Tibial nerve (tissue), 4 donors: ENCODE measurements around the gene WDR82. TPM values are rescaled to one million over a fixed set of nuclear protein-coding genes. Genes with fewer than 3 reads are reported as not detected.
A peak's percentile ranks its signal among the peaks of the same experiment; 100 is the strongest.

Experiments used
- DNase-seq, 2 donors: peaks; one replicate each; pipeline ENCODE4 v3.0.0-alpha.2; 2019; ENCODE audit warnings: low spot score in 2 of 2
- H3K27ac ChIP-seq, 4 donors: fragments of 200-600 bp; sonication (generic) in 3 of 4; one replicate each; pipeline ENCODE4 v1.5.1; 2017 to 2019; ENCODE audit warnings: mild to moderate bottlenecking in 1 of 4
- H3K27me3 ChIP-seq, 2 donors: fragments of 200-600 bp; sonication (generic) in 1 of 2; one replicate each; pipeline versions ENCODE4 v1.5.1 to v1.6.0; 2017 to 2019
- H3K36me3 ChIP-seq, 3 donors: fragments of 200-600 bp; sonication (generic); one replicate each; pipeline ENCODE4 v1.5.1; 2018 to 2019
- H3K4me1 ChIP-seq, 4 donors: fragments of 200-600 bp; sonication (generic) in 3 of 4; one replicate each; pipeline ENCODE4 v1.5.1; 2017 to 2019
- H3K4me3 ChIP-seq, 4 donors: fragments of 200-600 bp; sonication (generic) in 3 of 4; one replicate each; pipeline ENCODE4 v1.5.1; 2017 to 2019; ENCODE audit warnings: mild to moderate bottlenecking in 1 of 4, moderate library complexity in 1 of 4
- H3K9me3 ChIP-seq, 4 donors: fragments of 200-600 bp; sonication (generic) in 3 of 4; one replicate each; pipeline ENCODE4 v1.5.1; 2017 to 2019
- EP300 ChIP-seq, 2 donors: sonication (generic); formaldehyde crosslinking; IDR thresholded peaks; one replicate each; pipeline ENCODE4 v1.6.1; 2017; ENCODE audit warnings: antibody characterized with exemption in 2 of 2, mild to moderate bottlenecking in 1 of 2
- POLR2A ChIP-seq, 2 donors: fragments of 450-650 bp; IDR thresholded peaks; one replicate each; pipeline ENCODE4 v1.6.1; 2017; ENCODE audit warnings: antibody characterized with exemption in 2 of 2, mild to moderate bottlenecking in 2 of 2, moderate library complexity in 2 of 2
- WGBS, 2 donors: methylation state at CpG; one replicate each; pipeline ENCODE4 v1.1.5; 2018; 5-methylcytosine and 5-hydroxymethylcytosine counted together
- total RNA-seq, 4 donors: library from RNA; depleted of rRNA; stranded (reverse); fragments of >200 nt; gene quantifications; one replicate each; pipeline ENCODE4 v1.1.0, GENCODE V29; 2016
- TF ChIP-seq, protein P1 (sequence below), 5 experiments: fragments of 200-600 bp in 3 of 5; fragments of 450-650 bp in 2 of 5; sonication (generic) in 3 of 5; IDR thresholded peaks; one replicate each; pipeline ENCODE4 v1.5.1; 2016 to 2019; ENCODE audit warnings: antibody characterized with exemption in 5 of 5, mild to moderate bottlenecking in 3 of 5, moderate library complexity in 2 of 5

Gene WDR82
- total RNA-seq, 4 donors from 2014 or later: 42.1 to 52.9 (median 48.6) TPM

GRCh38 chr3:52227117-52227516, 51.3 kb downstream of the WDR82 start:
- Histone ChIP-seq H3K36me3 (peaks cover 0 to 57% (median 25%) of the 10 kb centered on the region in 3 donors), H3K4me1 (peaks cover 0 to 9% (median 3%) of the 10 kb centered on the region in 4 donors), H3K27me3 (no peaks in the 10 kb centered on the region), H3K4me3 (no peak overlapping the region), H3K27ac (peak overlapping the region in 1 of 4 donors; percentile 62), H3K9me3 (no peaks in the 10 kb centered on the region)
- TF ChIP-seq, protein P1, sequence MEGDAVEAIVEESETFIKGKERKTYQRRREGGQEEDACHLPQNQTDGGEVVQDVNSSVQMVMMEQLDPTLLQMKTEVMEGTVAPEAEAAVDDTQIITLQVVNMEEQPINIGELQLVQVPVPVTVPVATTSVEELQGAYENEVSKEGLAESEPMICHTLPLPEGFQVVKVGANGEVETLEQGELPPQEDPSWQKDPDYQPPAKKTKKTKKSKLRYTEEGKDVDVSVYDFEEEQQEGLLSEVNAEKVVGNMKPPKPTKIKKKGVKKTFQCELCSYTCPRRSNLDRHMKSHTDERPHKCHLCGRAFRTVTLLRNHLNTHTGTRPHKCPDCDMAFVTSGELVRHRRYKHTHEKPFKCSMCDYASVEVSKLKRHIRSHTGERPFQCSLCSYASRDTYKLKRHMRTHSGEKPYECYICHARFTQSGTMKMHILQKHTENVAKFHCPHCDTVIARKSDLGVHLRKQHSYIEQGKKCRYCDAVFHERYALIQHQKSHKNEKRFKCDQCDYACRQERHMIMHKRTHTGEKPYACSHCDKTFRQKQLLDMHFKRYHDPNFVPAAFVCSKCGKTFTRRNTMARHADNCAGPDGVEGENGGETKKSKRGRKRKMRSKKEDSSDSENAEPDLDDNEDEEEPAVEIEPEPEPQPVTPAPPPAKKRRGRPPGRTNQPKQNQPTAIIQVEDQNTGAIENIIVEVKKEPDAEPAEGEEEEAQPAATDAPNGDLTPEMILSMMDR (IDR thresholded peaks at IDR 0.05): no peak
- TF ChIP-seq EP300 (IDR thresholded peaks at IDR 0.05) (no peak), POLR2A (IDR thresholded peaks at IDR 0.05) (no peak)
- WGBS, 2 donors: 74 to 82% methylated on average over 3 to 4 of the region's 4 CpGs
- DNase-seq: no peak

GRCh38 chr3:52226229-52226817, 52.1 kb downstream of the WDR82 start:
- 76 to 79% methylated on average over 5 of the region's 5 CpGs for WGBS, 2 donors
- no peak for DNase-seq
- peaks cover 0 to 54% (median 25%) of the 10 kb centered on the region in 3 donors for H3K36me3 ChIP-seq
- H3K9me3 ChIP-seq: no peaks in the 10 kb centered on the region
- H3K4me1 ChIP-seq: peaks cover 0 to 12% (median under 1%) of the 10 kb centered on the region in 4 donors
- TF ChIP-seq, protein P1 (IDR thresholded peaks at IDR 0.05): no peak
- TF ChIP-seq EP300 (IDR thresholded peaks at IDR 0.05): no peak
- no peak for TF ChIP-seq POLR2A (IDR thresholded peaks at IDR 0.05)
- no peak overlapping the region for H3K4me3 ChIP-seq
- H3K27me3 ChIP-seq: no peaks in the 10 kb centered on the region
- H3K27ac ChIP-seq: peak overlapping the region in 1 of 4 donors; percentile 62

DNA sequence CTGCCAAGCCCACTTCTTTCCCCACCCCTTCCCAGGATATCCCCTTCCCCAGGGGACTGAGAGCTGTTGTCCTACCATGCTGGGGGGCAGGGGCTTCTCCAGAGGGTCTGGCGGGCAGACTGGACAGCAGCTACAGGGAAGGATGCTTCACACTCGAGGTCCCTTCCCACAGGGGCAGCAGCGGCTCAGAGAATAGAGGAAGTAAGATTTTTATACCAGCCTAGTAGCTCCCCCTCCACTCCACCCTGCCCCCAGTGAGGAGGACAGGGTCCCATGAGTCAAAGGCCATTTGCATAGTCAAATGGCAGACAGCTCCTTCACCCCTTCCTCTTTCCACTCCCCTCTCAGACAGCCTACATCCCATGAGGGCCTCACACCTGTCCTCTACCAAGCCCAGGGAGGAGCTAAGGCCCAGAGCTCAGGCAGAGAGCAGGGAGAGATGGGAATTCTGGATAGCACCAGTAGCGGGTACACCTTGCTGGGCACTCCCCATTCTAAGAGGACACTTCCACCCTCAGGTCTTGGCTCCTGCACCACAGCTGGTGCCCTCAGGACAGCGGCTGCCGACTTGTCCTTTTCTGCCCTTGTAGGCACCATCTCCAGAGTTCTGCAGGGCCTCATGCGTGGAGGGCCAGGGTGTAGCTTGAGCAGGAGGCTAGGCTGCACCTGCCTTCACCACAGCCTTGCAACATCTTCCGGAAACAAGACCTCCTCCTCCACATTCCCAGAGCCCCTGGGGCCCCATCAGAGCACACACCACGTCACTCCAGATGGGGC, 52.8 kb downstream of the WDR82 start, which contains the start of gene TLR9:
TLR9 (minus strand) TSS at position 194 of the 777 bp plus-strand sequence; CDS start at position 78, 116 bp downstream.
- no peaks in the 10 kb centered on the region for H3K9me3 ChIP-seq
- H3K36me3 ChIP-seq: peaks cover 0 to 47% (median 19%) of the 10 kb centered on the region in 3 donors
- H3K27me3 ChIP-seq: no peaks in the 10 kb centered on the region
- WGBS, 2 donors: 60 to 64% methylated on average over 9 of the region's 9 CpGs
- peak within 1 kb of the TSS in 1 of 4 donors; percentile 62 for H3K27ac ChIP-seq
- H3K4me3 ChIP-seq: peak within 1 kb of the TSS in 1 of 4 donors; percentile 21
- DNase-seq: no peak
- TF ChIP-seq POLR2A (IDR thresholded peaks at IDR 0.05) (no peak), EP300 (IDR thresholded peaks at IDR 0.05) (no peak)
- TF ChIP-seq, protein P1 (IDR thresholded peaks at IDR 0.05): no peak
- peaks cover 0 to 13% (median 1%) of the 10 kb centered on the region in 4 donors for H3K4me1 ChIP-seq

DNA sequence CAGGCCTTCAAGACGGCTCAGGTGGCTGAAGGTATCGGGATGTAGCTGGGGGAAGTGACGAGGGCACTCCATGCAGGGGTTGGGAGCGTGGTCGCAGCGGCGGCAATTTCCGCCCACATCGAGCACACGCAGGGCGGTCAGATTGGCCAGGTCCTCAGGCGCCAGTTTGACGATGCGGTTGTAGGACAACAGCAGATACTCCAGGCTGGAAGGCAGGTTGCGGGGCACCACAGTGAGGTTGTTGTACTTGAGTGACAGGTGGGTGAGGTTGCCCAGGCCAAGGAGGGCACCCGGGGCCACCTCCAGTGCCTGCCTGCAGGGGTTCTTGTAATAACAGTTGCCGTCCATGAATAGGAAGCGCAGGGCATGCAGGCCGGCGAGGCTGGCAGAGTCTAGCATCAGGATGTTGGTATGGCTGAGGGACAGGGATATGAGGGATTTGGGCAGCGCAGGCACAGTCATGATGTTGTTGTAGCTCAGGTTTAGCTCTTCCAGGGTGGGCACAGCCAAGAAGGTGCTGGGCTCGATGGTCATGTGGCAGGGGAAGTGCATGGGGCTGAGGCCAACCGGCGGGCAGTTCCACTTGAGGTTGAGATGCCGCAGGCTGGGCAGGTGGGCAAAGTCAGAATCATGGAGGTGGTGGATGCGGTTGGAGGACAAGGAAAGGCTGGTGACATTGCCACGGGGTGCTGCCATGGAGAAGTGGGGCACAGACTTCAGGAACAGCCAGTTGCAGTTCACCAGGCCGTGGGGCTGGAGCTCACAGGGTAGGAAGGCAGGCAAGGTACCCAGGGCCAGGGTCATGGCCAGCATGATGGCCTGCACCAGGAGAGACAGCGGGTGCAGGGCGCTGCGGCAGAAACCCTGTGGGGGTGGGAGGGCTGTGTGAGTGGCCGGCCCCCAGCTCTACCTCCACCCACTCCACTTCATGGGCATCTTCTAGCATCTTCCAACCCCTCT, 54.7 kb downstream of the WDR82 start:
- 87 to 89% methylated on average over 32 of the region's 32 CpGs for WGBS, 2 donors

More for the DNA sequence above, 54.7 kb downstream of the WDR82 start:
- H3K27me3 ChIP-seq: no peaks in the 10 kb centered on the region
- no peak overlapping the region for H3K27ac ChIP-seq
- peaks cover 0 to 18% (median 3%) of the 10 kb centered on the region in 4 donors for H3K4me1 ChIP-seq
- H3K4me3 ChIP-seq: no peak overlapping the region
- no peak for DNase-seq
- peaks cover 0 to 28% (median 0%) of the 10 kb centered on the region in 3 donors for H3K36me3 ChIP-seq
- H3K9me3 ChIP-seq: no peaks in the 10 kb centered on the region
- TF ChIP-seq POLR2A (IDR thresholded peaks at IDR 0.05) (no peak), EP300 (IDR thresholded peaks at IDR 0.05) (no peak)
- TF ChIP-seq, protein P1 (IDR thresholded peaks at IDR 0.05): no peak
